ENCODE data around the gene PDCL3.

DNA sequence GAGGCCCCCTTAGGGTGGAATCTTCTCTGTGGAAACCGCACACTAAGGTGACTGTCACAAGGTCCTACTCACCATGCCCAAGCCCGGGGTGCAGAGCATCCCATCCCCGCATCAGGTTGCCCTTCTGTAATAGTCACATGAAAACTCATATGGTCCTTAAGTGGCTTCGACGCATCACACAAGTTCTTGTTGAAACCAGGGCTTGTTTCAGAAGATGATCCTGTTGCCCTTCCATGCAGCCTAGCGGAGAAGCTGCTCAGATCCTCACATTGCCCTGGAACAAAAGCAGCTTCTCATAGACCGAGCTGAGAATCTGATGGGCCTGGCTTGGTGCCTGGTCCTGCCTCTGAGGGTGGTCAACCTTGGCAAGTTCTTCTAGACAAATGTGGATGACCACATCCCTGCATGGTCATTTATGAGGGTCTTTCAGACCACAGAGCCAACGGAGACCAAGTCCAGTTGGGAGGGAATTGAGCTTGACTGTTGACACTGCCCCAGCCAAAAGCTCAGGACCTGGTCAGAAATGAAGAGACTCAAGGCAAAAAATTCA lies 54.1 kb downstream of the PDCL3 start:
- TF ChIP-seq, protein P1, sequence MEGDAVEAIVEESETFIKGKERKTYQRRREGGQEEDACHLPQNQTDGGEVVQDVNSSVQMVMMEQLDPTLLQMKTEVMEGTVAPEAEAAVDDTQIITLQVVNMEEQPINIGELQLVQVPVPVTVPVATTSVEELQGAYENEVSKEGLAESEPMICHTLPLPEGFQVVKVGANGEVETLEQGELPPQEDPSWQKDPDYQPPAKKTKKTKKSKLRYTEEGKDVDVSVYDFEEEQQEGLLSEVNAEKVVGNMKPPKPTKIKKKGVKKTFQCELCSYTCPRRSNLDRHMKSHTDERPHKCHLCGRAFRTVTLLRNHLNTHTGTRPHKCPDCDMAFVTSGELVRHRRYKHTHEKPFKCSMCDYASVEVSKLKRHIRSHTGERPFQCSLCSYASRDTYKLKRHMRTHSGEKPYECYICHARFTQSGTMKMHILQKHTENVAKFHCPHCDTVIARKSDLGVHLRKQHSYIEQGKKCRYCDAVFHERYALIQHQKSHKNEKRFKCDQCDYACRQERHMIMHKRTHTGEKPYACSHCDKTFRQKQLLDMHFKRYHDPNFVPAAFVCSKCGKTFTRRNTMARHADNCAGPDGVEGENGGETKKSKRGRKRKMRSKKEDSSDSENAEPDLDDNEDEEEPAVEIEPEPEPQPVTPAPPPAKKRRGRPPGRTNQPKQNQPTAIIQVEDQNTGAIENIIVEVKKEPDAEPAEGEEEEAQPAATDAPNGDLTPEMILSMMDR (IDR thresholded peaks at IDR 0.05) = no peak
- TF ChIP-seq EZH2 (IDR thresholded peaks at IDR 0.05) = no peak
- TF ChIP-seq EZH2phosphoT487 (IDR thresholded peaks at IDR 0.05) = no peak
